ENCODE data around the gene GIMAP6.
"Not testable (repeated sequence)": the region's sequence is repeated elsewhere in the genome, so short reads cannot be mapped to it uniquely, and the experiment has no call there.

The GIMAP6 gene

DNA sequence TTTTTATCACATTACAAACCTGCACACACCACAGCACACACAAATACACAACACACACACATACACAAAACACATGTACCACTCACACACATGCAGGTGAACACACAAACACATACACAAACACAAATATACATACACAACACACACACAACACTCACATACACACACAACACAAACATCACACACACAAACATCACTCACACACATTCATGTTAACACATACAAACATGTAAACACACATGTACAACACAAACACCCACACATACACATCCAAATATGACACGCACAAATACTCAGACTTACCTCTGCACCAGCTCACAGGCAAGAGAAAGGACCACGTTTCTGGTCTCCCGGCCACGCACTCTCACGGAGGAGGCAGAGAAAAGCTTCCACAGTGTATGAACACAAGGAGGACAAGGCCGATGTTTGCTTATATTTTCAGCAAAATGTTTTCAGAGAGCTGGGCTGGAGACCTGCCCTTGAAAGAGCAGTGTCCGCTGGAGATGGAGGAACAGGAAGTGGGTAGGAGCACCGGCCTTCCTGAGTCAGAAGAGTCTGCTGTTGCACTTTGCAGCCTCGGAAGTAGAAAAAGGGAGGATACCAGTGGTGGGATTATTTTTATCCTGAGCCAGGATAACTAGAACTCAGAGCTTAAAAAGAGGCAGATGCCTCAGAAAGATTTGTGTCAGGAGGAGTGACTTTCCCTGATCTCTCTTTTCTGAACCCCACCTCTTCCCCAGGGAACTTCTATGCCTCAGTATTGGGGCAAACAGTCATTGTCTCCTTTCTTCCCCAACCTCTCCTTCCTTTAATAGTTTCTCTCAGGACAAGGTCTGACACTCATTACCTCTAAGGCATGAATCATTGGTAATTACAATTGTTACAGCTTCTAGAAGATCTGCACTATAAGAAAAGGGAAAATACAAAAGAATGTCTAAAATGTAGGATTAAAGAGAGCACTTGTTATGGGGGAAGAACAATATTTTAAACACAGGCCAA, at the start of gene GIMAP6:
Gene GIMAP6 (minus strand): TSS at position 520 of the 999 bp plus-strand sequence. CDS start 2,243 bp downstream, outside the sequence.
- DNase-seq: peak; percentile 41

DNA sequence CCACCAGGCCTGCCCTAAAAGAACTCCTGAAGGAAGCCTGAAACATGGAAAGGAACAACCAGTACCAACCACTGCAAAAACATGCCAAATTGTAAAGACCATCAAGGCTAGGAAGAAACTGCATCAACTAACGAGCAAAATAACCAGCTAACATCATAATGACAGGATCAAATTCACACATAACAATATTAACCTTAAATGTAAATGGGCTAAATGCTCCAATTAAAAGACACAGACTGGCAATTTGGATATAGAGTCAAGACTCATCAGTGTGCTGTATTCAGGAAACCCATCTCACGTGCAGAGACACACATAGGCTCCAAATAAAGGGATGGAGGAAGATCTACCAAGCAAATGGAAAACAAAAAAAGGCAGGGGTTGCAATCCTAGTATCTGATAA, 48.2 kb upstream of the GIMAP6 start:
- DNase-seq: not testable (repeated sequence)

DNA sequence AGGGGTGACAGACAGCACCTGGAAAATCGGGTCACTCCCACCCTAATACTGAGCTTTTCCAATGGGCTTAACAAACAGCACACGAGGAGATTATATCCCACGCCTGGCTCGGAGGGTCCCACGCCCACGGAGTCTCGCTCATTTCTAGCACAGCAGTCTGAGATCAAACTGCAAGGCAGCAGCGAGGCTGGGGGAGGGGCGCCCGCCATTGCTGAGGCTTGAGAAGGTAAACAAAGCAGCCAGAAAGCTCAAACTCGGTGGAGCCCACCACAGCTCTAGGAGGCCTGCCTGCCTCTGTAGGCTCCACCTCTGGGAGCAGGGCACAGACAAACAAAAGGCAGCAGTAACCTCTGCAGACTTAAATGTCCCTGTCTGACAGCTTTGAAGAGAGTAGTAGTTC, 46.4 kb upstream of the GIMAP6 start:
- DNase-seq: peak; percentile 48

GRCh38 chr7:150676854-150677253, 44.7 kb upstream of the GIMAP6 start:
- not testable (repeated sequence) for DNase-seq

- not testable (repeated sequence) for DNase-seq
Measured at GRCh38 chr7:150676276-150676675, 44.1 kb upstream of the GIMAP6 start.

DNA sequence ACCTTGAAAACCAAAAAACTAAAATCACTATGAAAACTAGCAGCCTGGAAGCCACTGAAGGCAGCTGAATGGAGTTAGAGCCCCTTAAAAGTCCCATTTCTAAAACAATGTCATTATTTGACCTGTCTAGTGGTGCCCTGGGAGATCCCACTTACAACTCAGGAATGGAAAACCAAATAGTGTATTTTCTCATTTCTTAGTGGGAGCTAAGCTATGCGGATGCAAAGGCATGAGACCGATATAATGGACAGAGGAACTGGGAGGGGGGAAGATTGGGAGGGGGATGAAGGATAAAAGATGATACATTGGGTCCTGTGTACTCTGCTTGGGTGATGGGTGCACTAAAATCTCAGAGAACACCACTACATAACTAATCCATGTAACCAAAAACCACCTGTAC, 43.5 kb upstream of the GIMAP6 start:
- no peak for DNase-seq

DNA sequence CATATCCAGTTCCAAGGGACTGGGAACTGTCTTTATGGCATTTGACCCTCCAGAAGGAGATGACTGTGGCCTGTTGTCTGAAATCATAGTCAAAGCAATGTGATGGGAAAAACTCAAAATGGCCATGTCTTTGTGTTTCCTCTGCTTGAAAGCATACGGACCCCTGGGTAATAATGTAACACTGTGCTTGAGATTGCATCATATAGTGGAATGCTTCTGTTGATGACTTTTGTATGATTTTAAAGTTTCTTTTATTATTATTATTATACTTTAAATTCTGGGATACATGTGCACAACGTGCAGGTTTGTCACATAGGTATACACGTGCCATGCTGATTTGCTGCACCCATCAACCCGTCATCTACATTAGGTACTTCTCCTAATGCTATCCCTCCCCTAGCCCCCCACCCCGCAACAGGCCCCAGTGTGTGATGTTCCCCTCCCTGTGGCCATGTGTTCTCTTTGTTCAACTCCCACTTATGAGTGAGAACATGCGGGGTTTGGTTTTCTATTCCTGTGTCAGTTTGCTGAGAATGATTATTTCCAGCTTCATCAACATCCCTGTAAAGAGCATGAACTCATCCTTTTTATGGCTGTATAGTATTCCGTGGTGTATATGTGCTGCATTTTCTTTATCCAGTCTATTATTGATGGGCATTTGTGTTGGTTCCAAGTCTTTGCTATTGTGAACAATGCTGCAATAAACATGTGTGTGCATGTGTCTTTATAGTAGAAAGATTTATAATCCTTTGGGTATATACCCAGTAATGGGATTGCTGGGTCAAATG, 39.8 kb upstream of the GIMAP6 start:
- not testable (repeated sequence) for DNase-seq

DNA sequence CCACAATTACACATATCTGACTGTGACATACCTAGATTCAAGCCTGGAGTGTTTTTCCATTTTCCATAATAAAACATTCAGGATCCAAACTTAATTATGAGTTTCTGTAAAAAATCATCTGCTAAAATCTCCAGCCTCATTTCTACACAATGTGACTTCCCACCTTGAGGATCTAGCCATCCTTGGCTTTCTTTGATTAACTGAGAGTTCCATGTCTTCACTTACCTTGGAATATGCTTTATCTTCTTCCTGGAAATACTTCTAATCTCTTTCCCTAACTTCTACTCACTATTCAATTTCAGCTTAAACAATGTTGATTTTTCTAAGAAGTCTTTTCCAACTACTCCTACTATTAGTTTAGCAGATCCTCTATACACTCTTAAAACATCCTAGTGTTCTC, 36.8 kb upstream of the GIMAP6 start:
- no peak for DNase-seq

GRCh38 chr7:150668472-150668911, 36.3 kb upstream of the GIMAP6 start:
- peak; percentile 48 for DNase-seq

- DNase-seq: no peak
Measured at GRCh38 chr7:150666412-150666811, 34.2 kb upstream of the GIMAP6 start.

DNA sequence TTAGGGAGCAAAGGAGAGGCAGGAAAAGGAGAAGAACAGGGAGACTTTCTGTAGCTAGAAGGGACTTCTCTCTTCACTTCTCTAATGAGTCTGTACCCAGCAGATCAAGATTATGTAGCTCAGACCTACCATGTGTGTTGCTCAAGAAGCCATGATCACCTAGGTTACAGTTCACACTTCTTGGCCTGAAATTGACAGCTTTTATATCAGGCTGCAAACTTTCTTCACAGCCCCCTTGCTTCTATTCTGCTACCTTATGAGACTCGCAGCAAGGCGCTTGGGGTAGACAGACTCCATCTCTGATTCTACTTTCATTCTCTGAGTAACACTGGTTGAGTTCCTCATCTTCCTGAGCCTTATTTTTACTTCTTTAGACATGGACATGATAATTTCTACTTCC, 33.7 kb upstream of the GIMAP6 start:
- no peak for DNase-seq

- DNase-seq: no peak
Measured at GRCh38 chr7:150665089-150665748, 33.0 kb upstream of the GIMAP6 start.

DNA sequence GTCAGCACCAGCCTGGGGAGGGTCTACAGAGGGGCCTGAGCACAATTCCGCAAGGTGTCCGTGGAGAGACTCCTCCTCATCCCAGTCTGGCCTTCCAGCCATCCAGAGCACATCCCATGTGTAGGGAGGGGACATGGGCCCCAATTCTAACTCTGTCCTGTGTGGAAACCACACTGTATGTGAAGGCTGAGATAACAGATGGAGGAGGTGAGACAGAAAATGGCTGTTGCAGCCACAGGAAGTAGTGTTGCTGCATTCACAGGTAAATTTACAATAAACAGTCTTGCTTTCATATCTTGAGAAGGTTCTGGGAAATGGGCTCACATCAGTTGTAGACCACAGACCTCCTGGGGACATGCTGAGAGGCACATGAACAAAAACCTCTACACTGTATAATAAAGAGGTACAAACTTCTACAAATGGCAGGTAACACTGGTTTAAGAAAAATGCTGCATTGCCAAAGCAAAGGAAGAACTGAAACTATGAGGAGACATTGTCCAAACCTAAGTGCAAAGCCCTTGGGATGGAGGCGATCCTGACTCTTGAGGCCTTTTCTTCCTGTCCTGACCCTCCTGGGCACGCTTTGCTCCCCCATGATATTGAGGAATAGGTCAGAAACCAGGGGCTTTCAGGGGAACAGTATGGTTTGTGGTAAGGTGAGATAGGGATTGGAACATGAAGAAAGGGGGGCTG, 31.8 kb upstream of the GIMAP6 start:
- no peak for DNase-seq

DNA sequence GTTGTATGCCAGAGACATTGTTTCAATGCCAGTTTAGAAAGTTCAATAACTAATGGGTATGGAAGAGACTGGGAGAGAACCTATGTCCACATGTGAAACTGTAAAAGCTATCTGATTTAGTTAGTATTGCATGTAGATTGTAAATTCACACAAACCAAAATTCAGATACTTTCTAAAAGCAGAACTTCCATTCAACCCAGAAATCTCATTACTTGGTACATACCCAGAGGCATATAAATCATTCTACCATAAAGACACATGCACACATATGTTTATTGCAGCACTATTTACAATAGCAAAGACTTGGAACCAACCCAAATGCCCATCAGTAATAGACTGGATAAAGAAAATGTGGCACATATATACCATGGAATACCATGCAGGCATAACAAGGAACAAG, 30.6 kb upstream of the GIMAP6 start:
- not testable (repeated sequence) for DNase-seq

DNA sequence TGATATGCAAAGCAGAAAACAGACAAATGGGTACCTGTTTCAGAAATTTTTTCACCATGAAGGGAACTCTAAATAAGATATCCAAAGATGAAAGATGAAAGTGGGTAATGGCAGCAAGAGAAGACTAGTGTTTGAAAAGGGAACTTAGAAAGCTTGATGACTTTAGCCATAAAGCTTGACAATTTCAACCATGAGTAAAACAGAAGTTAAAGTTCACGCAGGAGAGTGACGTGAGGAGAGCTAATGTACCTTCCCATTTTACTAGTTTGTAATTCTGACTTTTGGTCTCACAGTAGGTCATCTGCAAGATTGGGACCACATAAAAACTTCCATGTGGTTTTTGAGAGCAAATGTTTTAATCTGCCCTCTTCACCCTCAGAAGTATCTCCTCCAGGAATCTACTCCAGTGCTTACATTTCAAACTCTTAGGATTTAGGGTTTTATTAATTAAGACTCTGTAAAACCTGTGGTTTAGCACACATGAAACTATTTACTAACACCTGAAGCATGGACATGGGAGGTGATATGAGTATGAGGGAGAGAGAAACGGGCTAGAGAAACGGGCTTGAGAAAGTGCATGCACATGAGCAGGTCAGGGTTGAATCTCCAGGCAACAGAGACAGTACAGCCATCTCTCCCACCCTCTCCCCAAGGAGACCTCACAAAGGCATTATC, 28.9 kb upstream of the GIMAP6 start:
- no peak for DNase-seq

DNA sequence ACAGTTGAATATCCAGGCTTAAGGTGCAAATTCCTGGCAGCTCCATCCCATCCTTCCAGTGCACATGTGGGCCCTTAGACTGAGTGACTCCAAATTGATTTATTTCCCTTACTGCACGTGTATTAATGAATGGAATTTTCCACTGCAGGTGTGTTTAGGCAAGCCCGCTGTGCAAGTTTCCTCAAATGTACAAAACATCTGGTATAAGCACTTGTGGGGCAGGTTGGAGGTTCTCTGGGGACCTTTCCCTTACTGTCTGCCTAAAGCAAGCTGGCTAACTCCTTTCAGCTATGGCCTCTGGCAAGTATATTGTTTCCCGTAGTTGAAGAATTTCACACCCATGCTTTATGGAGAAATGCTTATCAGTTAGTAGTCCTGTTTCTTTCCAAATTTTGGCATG, 25.3 kb upstream of the GIMAP6 start:
- no peak for DNase-seq

DNA sequence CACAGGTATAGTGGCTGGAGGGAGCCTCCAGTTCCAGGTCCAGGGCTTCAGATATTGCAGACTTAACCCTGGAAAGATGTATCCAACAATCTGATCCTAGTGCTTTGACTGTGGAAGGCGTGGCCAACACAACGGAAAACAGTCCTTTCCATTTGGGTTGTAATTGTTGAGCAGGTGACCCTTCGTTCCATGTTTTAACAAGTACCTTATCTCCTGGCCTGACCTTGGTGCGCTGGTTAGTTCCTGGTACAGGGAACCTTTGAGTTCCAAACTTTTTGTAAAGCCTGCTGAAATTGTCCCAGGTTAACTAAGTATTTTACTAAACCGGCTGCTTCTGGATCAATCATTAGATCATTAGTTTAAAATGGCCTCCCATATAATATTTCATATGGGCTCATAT, 23.9 kb upstream of the GIMAP6 start:
- no peak for DNase-seq

- DNase-seq: no peak
Measured at GRCh38 chr7:150654692-150655091, 22.5 kb upstream of the GIMAP6 start.

- DNase-seq: no peak
Measured at GRCh38 chr7:150649080-150649385, 16.8 kb upstream of the GIMAP6 start.

DNA sequence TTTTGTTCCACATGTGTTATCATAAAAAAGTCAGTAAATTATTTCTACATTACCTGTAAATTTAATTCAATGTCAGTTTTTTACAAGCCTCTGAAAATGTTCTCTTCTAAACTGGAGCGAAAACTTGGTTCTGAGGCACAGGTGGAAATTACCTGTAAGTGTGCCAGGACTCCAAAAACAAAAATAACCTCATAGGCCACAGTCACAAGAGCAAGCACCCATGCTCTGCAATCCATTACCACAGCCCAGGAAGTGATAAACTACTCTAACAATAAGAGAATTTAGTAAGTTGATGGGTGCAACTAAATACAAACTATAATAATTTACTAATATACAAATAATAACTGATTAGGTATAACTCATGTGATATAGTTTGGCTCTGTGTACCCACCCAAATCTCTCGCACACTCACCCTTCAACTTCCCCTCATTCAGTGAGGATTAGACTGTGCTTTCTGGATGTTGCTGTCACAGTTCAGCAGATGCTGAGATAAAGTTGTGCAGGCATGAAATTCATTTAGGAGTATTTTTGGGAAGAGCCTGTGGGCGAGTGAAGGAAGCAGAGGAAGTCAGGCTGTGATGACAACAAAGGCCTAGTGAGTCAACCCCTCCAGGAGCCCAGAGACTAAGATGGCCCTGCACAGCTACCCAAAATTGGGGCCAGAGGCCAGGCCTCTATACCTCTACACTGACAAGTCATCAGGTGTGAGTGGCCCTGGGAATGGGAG, 16.3 kb upstream of the GIMAP6 start:
- no peak for DNase-seq

- no peak for DNase-seq
Measured at GRCh38 chr7:150645259-150646020, 13.3 kb upstream of the GIMAP6 start.
